Sigmoid colon (tissue), 3 donors: ENCODE measurements around the gene GALT.

Experiments used
- CTCF ChIP-seq, 4 experiments: fragments of 450-650 bp in 3 of 4; fragments of 200-600 bp in 1 of 4; IDR thresholded peaks; one replicate each; pipeline ENCODE4 v1.5.1; 2016 to 2019; ENCODE audit warnings: antibody characterized with exemption in 4 of 4, mild to moderate bottlenecking in 3 of 4, moderate library complexity in 2 of 4
- POLR2A ChIP-seq, 2 donors: fragments of 450-650 bp; IDR thresholded peaks; one replicate each; pipeline ENCODE4 v1.6.1; 2016; ENCODE audit warnings: antibody characterized with exemption in 2 of 2, mild to moderate bottlenecking in 2 of 2, moderate library complexity in 2 of 2

GRCh38 chr9:34656992-34657391 is 10.5 kb downstream of the GALT start:
- TF ChIP-seq CTCF (IDR thresholded peaks at IDR 0.05) (no peak), POLR2A (IDR thresholded peaks at IDR 0.05) (no peak)
